GM12891 (cell line): ENCODE data around the gene RARB.

Source experiments
- PAX5 ChIP-seq: IDR thresholded peaks from 2 replicates; pipeline ENCODE4 v1.6.1; 2011; ENCODE audit warnings: low read length, moderate library complexity, mild to moderate bottlenecking; ENCODE audit not compliant: insufficient read depth, severe bottlenecking
- POLR2AphosphoS5 ChIP-seq: IDR thresholded peaks from 2 replicates; pipeline ENCODE4 v1.6.1; 2011; ENCODE audit warnings: low read depth, low read length, control low read depth

DNA sequence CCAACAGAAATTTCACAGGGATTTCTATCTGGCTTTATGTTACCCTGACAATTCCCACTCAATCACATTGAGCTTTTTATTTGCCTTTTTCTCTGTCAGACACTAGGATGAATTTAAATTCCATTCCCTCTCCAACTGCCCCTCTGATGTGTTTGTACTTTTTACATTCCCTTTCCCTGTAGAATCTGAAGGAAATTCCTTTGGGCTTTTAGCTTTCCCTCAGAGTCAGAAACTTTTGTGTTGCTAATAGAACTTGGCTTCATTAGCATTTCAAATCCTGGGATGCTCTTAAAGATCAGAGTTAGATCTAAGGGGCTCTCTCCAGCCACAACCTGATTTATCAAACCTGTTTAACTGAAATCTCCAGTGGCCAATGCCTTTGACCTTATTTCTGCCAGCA, 7.9 kb upstream of the RARB start:
- TF ChIP-seq POLR2AphosphoS5 (no peak), PAX5 (no peak)
